Measurements from ENCODE around the gene OR56B1. TPM values are rescaled to one million over a fixed set of nuclear protein-coding genes. Genes with fewer than 3 reads are reported as not detected.
A peak's percentile ranks its signal among the peaks of the same experiment; 100 is the strongest.

Gene OR56B1
- total and polyA plus RNA-seq, 4 donors: 0.03 to 0.08 TPM; not detected in 2

DNA sequence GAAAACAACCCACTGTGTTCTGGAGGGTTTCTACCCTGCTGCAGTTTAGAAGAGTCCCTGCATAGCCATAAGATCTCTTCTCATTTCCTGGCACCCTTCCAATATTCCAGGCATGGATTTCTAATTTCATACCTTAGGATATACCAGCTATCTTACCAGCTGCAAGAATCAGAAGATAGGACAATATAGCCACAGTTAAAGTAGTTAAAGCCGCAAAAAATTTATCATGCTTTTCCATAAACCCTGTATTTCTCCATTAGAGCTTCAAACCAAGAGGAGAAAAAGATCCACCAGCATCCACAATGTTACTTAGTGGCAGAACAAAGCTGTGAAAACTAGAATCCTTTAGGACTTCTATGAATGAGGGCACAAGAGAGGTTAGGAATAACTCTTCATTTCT, 8.6 kb upstream of the OR56B1 start:
- DNase-seq (no peak), ATAC-seq (ENCODE audit: insufficient read depth, low FRiP score) (no peak)
- H3K9me3 ChIP-seq (ENCODE audit: control insufficient read depth in 4 of 4, insufficient read depth in 3 of 4, low read length in 3 of 4): no peaks in the 10 kb centered on the region
- H3K27ac ChIP-seq (ENCODE audit: low read depth in 1 of 2, low read length in 1 of 2): no peak overlapping the region
- H3K4me3 ChIP-seq: no peak overlapping the region
- no peak for TF ChIP-seq CTCF (IDR thresholded peaks at IDR 0.05; ENCODE audit: control extremely low read depth, extremely low read depth)
- H3K27me3 ChIP-seq (ENCODE audit: control insufficient read depth in 3 of 3, insufficient read depth in 3 of 3, low read length in 2 of 3): no peaks in the 10 kb centered on the region
- no peaks in the 10 kb centered on the region for H3K4me1 ChIP-seq (ENCODE audit: control insufficient read depth in 5 of 5, insufficient read depth in 5 of 5, low read length in 5 of 5)
- H3K9ac ChIP-seq (ENCODE audit: insufficient read depth in 1 of 2, low read length in 2 of 2): no peak overlapping the region
- H3K36me3 ChIP-seq (ENCODE audit: control insufficient read depth in 4 of 4, insufficient read depth in 4 of 4, low read length in 4 of 4): no peaks in the 10 kb centered on the region
- WGBS, 2 donors: 95 to 97% methylated on average over 1 of the region's 1 CpG

DNA sequence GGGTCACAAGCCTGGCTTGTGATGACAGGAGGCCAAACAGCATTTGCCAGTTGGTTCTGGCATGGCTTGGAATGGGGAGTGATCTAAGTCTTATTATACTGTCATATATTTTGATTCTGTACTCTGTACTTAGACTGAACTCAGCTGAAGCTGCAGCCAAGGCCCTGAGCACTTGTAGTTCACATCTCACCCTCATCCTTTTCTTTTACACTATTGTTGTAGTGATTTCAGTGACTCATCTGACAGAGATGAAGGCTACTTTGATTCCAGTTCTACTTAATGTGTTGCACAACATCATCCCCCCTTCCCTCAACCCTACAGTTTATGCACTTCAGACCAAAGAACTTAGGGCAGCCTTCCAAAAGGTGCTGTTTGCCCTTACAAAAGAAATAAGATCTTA, 843 bp downstream of the OR56B1 start:
- ATAC-seq (ENCODE audit: insufficient read depth, low FRiP score) (no peak), DNase-seq (peak in 1 of 3 donors; percentile 4)
- Histone ChIP-seq H3K36me3 (ENCODE audit: control insufficient read depth in 4 of 4, insufficient read depth in 4 of 4, low read length in 4 of 4) (no peaks in the 10 kb centered on the region), H3K9ac (ENCODE audit: insufficient read depth in 1 of 2, low read length in 2 of 2) (no peak overlapping the region), H3K27me3 (ENCODE audit: control insufficient read depth in 3 of 3, insufficient read depth in 3 of 3, low read length in 2 of 3) (no peaks in the 10 kb centered on the region), H3K27ac (ENCODE audit: low read depth in 1 of 2, low read length in 1 of 2) (no peak overlapping the region), H3K9me3 (ENCODE audit: control insufficient read depth in 4 of 4, insufficient read depth in 3 of 4, low read length in 3 of 4) (peaks cover 0 to 6% (median 1%) of the 10 kb centered on the region in 4 donors), H3K4me3 (no peak overlapping the region), H3K4me1 (ENCODE audit: control insufficient read depth in 5 of 5, insufficient read depth in 5 of 5, low read length in 5 of 5) (no peaks in the 10 kb centered on the region)
- no peak for TF ChIP-seq CTCF (IDR thresholded peaks at IDR 0.05; ENCODE audit: control extremely low read depth, extremely low read depth)

DNA sequence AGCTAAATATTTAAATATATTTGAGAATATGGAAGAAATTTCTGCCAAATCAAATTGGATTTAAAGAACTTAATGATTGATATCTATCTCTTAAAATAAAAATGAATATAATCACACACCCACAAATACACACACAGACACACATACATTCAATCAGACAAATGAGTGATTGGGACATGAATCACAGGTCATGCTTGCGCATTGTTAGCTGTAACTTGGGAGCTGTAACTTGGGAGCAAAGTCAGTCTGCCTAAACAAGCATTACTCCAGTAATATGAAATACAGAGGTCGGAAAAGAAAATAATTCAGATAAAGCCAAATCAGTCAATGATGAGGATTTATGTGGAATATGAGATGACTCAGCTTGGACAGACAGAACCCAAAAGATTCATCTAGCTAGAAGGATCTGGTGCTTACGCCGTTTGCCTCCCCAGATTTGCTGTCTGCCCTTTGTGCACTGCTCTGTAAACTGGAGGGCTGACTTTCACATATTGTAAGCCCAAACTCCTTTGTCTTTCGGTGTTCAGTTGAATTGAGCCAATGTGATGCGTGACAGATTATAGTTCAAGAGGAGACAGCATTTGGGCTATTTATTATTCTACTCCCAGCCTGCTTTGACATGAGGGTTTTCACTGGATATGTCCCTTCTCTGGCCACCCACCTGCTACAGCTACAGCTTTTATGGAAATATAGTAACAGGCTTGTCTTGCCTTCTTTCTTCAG, 1.6 kb downstream of the OR56B1 start:
- Histone ChIP-seq H3K9me3 (ENCODE audit: control insufficient read depth in 4 of 4, insufficient read depth in 3 of 4, low read length in 3 of 4) (peaks cover 0 to 6% (median 1%) of the 10 kb centered on the region in 4 donors), H3K36me3 (ENCODE audit: control insufficient read depth in 4 of 4, insufficient read depth in 4 of 4, low read length in 4 of 4) (no peaks in the 10 kb centered on the region), H3K27me3 (ENCODE audit: control insufficient read depth in 3 of 3, insufficient read depth in 3 of 3, low read length in 2 of 3) (no peaks in the 10 kb centered on the region), H3K27ac (ENCODE audit: low read depth in 1 of 2, low read length in 1 of 2) (no peak overlapping the region), H3K4me3 (no peak overlapping the region), H3K9ac (ENCODE audit: insufficient read depth in 1 of 2, low read length in 2 of 2) (no peak overlapping the region), H3K4me1 (ENCODE audit: control insufficient read depth in 5 of 5, insufficient read depth in 5 of 5, low read length in 5 of 5) (no peaks in the 10 kb centered on the region)
- 89 to 93% methylated on average over 6 of the region's 6 CpGs for WGBS, 2 donors
- DNase-seq: no peak
- no peak for TF ChIP-seq CTCF (IDR thresholded peaks at IDR 0.05; ENCODE audit: control extremely low read depth, extremely low read depth)
- ATAC-seq (ENCODE audit: insufficient read depth, low FRiP score): no peak

- Histone ChIP-seq H3K4me3 (no peak overlapping the region), H3K4me1 (ENCODE audit: control insufficient read depth in 5 of 5, insufficient read depth in 5 of 5, low read length in 5 of 5) (no peaks in the 10 kb centered on the region), H3K27me3 (ENCODE audit: control insufficient read depth in 3 of 3, insufficient read depth in 3 of 3, low read length in 2 of 3) (no peaks in the 10 kb centered on the region), H3K27ac (ENCODE audit: low read depth in 1 of 2, low read length in 1 of 2) (no peak overlapping the region), H3K36me3 (ENCODE audit: control insufficient read depth in 4 of 4, insufficient read depth in 4 of 4, low read length in 4 of 4) (no peaks in the 10 kb centered on the region), H3K9me3 (ENCODE audit: control insufficient read depth in 4 of 4, insufficient read depth in 3 of 4, low read length in 3 of 4) (peaks cover 0 to 6% (median 1%) of the 10 kb centered on the region in 4 donors), H3K9ac (ENCODE audit: insufficient read depth in 1 of 2, low read length in 2 of 2) (no peak overlapping the region)
- WGBS, 2 donors: 67 to 77% methylated on average over 1 of the region's 1 CpG
- ATAC-seq (ENCODE audit: insufficient read depth, low FRiP score) (no peak), DNase-seq (no peak)
- TF ChIP-seq CTCF (IDR thresholded peaks at IDR 0.05; ENCODE audit: control extremely low read depth, extremely low read depth): no peak
Observed at GRCh38 chr11:5738431-5738830, 2.2 kb downstream of the OR56B1 start.
